Psoas muscle (tissue), 8 donors: Measurements from ENCODE around the gene TSPAN14. TPM values are rescaled to one million over a fixed set of nuclear protein-coding genes. Genes with fewer than 3 reads are reported as not detected.

Source experiments
- ATAC-seq, 4 donors: fragments of 200-7000 bp; cut with Tn5 transposase; one replicate each; pipeline ENCODE4 v1.9.1; 2020; ENCODE audit warnings: moderate library complexity in 3 of 4, mild to moderate bottlenecking in 2 of 4
- DNase-seq, 2 donors: peaks; one replicate each; pipeline ENCODE4 v3.0.0-alpha.2; 2020
- H3K27ac ChIP-seq: fragments of 200-600 bp; one replicate; pipeline ENCODE4 v1.8.0; 2022
- H3K27me3 ChIP-seq, 3 donors: fragments of 200-600 bp in 1 of 3; one replicate each; pipeline versions ENCODE4 v1.6.1 to v1.8.0; 2013 to 2022; ENCODE audit warnings: low read length in 2 of 3, mild to moderate bottlenecking in 2 of 3, moderate library complexity in 1 of 3; ENCODE audit not compliant: insufficient read depth in 3 of 3
- H3K36me3 ChIP-seq, 2 donors: fragments of 200-600 bp in 1 of 2; one replicate each; pipeline versions ENCODE4 v1.6.1 to v1.8.0; 2013 to 2022; ENCODE audit warnings: low read depth in 1 of 2, mild to moderate bottlenecking in 1 of 2, moderate library complexity in 1 of 2; ENCODE audit not compliant: insufficient read depth in 1 of 2
- H3K4me1 ChIP-seq: fragments of 200-600 bp; one replicate; pipeline ENCODE4 v1.8.0; 2022
- H3K4me3 ChIP-seq: fragments of 200-600 bp; one replicate; pipeline ENCODE4 v1.8.0; 2022; ENCODE audit warnings: mild to moderate bottlenecking
- H3K9me3 ChIP-seq: fragments of 200-600 bp; one replicate; pipeline ENCODE4 v1.8.0; 2022
- WGBS, 3 donors: extraction: QIAGEN DNeasy Blood & Tissue Kit; methylation state at CpG; one replicate each; pipeline versions ENCODE4 v1.1.6 to v1.1.7; 2013; 5-methylcytosine and 5-hydroxymethylcytosine counted together
- intact Hi-C, 2 donors: fragments of 100-400 bp; cut with DNase I; formaldehyde crosslinking; loops; one replicate each; pipeline versions ENCODE4 v1.11.0 to v1.14.2; 2022
- polyA plus RNA-seq, 3 donors: library from polyadenylated mRNA; stranded (reverse); fragments of 200-250 nt; gene quantifications; one replicate each; pipeline ENCODE4 v1.2.3, GENCODE V29; 2013
- total RNA-seq, 4 donors: library from RNA; stranded (reverse); fragmentation: NEBNext Ultra II Directional in 2 of 4; extraction: Animal tissue kit (Norgen Biotek cat#: 25700) in 2 of 4; gene quantifications; one replicate each; pipeline versions ENCODE4 v1.2.1 to v1.2.4, GENCODE V29; 2021 to 2023
- TF ChIP-seq, protein P1 (sequence below): fragments of 200-600 bp; IDR thresholded peaks from one replicate; pipeline ENCODE4 v1.8.0; 2022; ENCODE audit warnings: antibody characterized with exemption
- donor health status: healthy with polysubstance abuse.
- donor health status: DM: no; HTN: no; CAD: no; lungs with moderate emphysema.
- donor health status: Bipolar disorder and iron deficiency.
- donor health status: healthy.
- donor health status: DM: yes; HTN: yes; CAD: no.
- donor health status: DM: no; HTN: no; CAD: no.
- donor health status: DM: no; HTN: no; CAD: no.
- donor health status: DM: yes; HTN: yes; CAD: no.

TSPAN14 gene
- total and polyA plus RNA-seq, 7 donors = 19.4 to 33.3 (median 23.9) TPM

DNA sequence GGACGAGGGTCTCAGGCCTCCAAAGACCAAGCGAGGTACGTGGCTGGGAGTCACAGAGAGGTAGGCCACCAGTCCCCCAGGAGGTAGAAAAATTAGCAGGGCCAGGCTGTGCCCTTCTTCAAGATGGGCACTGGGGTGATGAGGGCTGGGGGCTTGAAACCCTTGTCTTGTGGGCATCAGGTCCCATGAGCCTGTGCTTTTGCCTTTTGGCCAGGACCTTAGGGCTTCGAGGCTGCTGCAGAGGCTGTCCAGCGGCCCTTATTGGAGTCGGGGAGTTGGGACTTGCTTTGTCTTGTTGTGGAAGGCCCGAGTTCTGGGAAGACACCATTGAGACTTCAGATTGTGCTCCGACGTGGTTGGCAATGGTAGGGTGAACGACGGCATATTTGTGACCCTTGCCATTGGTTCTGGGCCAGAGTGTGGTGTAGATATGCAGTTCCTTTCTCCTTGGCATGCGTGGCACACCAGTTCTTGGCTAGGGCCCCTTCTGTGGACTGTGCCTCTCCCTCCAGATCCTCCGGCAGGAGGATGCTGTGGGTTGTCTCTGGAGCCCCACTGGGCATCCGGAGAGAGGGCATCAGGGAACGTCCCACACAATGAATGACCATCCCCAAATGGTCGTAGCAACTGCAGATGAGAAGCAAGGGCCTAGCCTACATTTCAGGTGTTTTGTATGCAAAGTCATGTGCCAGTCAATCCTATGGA, 84.5 kb downstream of the TSPAN14 start:
- Histone ChIP-seq H3K27me3 (peaks cover 0 to 3% (median 0%) of the 10 kb centered on the region in 3 donors), H3K4me1 (no peaks in the 10 kb centered on the region), H3K27ac (no peak overlapping the region), H3K36me3 (no peaks in the 10 kb centered on the region), H3K9me3 (no peaks in the 10 kb centered on the region), H3K4me3 (no peak overlapping the region)
- no peak for DNase-seq
- intact Hi-C loops = no loop called here
- TF ChIP-seq, protein P1, sequence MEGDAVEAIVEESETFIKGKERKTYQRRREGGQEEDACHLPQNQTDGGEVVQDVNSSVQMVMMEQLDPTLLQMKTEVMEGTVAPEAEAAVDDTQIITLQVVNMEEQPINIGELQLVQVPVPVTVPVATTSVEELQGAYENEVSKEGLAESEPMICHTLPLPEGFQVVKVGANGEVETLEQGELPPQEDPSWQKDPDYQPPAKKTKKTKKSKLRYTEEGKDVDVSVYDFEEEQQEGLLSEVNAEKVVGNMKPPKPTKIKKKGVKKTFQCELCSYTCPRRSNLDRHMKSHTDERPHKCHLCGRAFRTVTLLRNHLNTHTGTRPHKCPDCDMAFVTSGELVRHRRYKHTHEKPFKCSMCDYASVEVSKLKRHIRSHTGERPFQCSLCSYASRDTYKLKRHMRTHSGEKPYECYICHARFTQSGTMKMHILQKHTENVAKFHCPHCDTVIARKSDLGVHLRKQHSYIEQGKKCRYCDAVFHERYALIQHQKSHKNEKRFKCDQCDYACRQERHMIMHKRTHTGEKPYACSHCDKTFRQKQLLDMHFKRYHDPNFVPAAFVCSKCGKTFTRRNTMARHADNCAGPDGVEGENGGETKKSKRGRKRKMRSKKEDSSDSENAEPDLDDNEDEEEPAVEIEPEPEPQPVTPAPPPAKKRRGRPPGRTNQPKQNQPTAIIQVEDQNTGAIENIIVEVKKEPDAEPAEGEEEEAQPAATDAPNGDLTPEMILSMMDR = no peak
- WGBS, 3 donors = 81 to 83% (median 83%) methylated on average over 16 of the region's 16 CpGs
- no peak for ATAC-seq

DNA sequence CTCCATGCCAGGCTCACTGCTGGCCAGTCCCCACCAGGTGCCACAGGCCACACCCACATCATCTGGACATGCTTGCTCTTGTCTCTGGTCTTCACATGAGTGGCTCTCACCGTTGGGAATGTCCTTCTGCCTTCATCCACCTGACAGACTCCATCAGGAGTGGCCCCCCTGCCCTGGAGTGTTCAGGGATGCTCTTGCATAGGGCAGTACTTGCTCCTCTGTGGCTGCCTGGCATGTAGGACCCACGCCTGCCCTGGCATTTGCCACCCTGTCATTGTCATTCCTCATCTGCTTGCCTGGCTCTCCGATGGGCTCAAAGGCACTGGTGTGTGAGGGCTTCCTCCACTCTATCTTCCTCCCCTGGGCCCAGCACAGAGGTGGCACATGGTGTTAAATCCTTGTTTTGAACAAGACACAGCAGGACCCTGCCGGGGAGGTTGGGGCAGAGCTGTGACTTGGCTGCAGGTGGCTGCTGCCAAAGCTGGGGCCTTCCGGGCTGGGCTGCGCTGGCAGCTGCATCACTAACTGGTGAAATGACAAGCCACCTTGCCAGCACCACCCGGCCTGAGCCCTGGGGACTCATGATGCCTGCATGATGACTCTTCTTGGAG, 85.4 kb downstream of the TSPAN14 start:
- no peak for ATAC-seq
- TF ChIP-seq, protein P1 = no peak
- Histone ChIP-seq H3K4me1 (no peaks in the 10 kb centered on the region), H3K27me3 (peaks cover 0 to 4% (median 0%) of the 10 kb centered on the region in 3 donors), H3K4me3 (no peak overlapping the region), H3K9me3 (no peaks in the 10 kb centered on the region), H3K27ac (peak overlapping the region; percentile 30), H3K36me3 (no peaks in the 10 kb centered on the region)
- no peak for DNase-seq
- WGBS, 3 donors = 44 to 50% (median 50%) methylated on average over 7 of the region's 7 CpGs
- intact Hi-C loops = no loop called here

DNA sequence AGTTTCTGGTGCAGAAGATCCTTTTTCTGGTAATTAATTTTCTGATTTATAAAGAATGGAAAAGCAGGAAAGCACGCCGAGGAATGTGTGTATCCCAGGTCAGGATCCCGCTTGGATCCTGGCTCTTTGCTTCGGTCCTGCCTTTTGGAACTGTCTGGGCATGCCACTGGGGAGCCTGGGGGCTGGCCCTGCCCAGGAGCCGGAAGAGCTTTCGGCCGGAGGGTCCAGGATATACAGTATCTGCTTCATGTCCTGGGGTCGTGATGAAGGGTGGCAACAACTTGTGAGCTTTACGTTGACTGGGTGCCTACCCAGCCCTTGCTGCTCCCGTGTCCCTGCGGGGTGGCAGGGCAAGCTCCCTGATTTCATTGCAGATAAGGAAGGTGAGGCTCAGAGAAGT, 86.0 kb downstream of the TSPAN14 start:
- Histone ChIP-seq H3K4me1 (no peaks in the 10 kb centered on the region), H3K27ac (peak overlapping the region; percentile 30), H3K36me3 (no peaks in the 10 kb centered on the region), H3K27me3 (peaks cover 0 to 5% (median 0%) of the 10 kb centered on the region in 3 donors), H3K9me3 (no peaks in the 10 kb centered on the region), H3K4me3 (no peak overlapping the region)
- DNase-seq = no peak
- TF ChIP-seq, protein P1 = no peak
- intact Hi-C loops = no loop called here
- WGBS, 3 donors = 47 to 57% (median 56%) methylated on average over 11 of the region's 11 CpGs
- ATAC-seq = no peak

DNA sequence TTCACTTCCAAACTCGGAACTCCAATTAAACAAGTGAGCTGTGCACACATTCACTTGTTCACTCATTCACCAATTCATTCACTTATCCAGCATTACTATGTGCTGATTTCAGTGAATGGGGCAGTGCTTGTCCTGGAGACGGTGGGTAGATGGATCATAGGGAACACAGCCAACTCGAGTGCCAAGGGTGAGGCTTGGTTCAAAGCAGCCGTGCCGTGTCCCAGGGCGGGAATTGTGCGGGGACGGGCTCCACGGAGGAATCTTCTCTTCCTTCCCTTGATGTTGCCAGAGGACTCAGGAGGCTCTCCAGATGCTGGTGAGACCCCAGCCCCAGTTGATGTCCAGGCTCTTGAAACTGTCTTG, 86.5 kb downstream of the TSPAN14 start:
- Histone ChIP-seq H3K9me3 (no peaks in the 10 kb centered on the region), H3K27ac (peak overlapping the region; percentile 30), H3K36me3 (no peaks in the 10 kb centered on the region), H3K27me3 (peaks cover 0 to 5% (median 0%) of the 10 kb centered on the region in 3 donors), H3K4me3 (peak overlapping the region; percentile 22), H3K4me1 (no peaks in the 10 kb centered on the region)
- TF ChIP-seq, protein P1 = no peak
- DNase-seq (no peak), ATAC-seq (no peak)
- intact Hi-C loops = no loop called here
- 23 to 36% (median 34%) methylated on average over 9 of the region's 9 CpGs for WGBS, 3 donors
